ENCODE measurements around the gene AKR1C1.
"Not testable (repeated sequence)": the region's sequence is repeated elsewhere in the genome, so short reads cannot be mapped to it uniquely, and the experiment has no call there.

Gene AKR1C1

GRCh38 chr10:4947635-4948596 lies 15.3 kb upstream of the AKR1C1 start:
- Histone ChIP-seq H3K9me3 (ENCODE audit: control insufficient read depth, low read length) (no peaks in the 10 kb centered on the region), H3K36me3 (ENCODE audit: control insufficient read depth, insufficient read depth, low read length) (no peaks in the 10 kb centered on the region), H3K4me1 (no peaks in the 10 kb centered on the region), H2AFZ (no peak overlapping the region), H3K79me2 (no peaks in the 10 kb centered on the region), H3K4me3 (ENCODE audit: low read depth, low read length) (no peak overlapping the region), H3K27me3 (ENCODE audit: control insufficient read depth, insufficient read depth, low read length) (no peaks in the 10 kb centered on the region), H3K4me2 (ENCODE audit: low read length) (no peak overlapping the region), H3K9ac (no peak overlapping the region), H3K27ac (no peak overlapping the region)
- no peak for TF ChIP-seq CTCF (IDR thresholded peaks at IDR 0.05)

GRCh38 chr10:4951512-4952162 lies 11.6 kb upstream of the AKR1C1 start:
- not testable (repeated sequence) for H3K4me2 ChIP-seq (ENCODE audit: low read length); H3K9me3 ChIP-seq (ENCODE audit: control insufficient read depth, low read length); H3K27me3 ChIP-seq (ENCODE audit: control insufficient read depth, insufficient read depth, low read length); H2AFZ ChIP-seq; H3K36me3 ChIP-seq (ENCODE audit: control insufficient read depth, insufficient read depth, low read length); H3K79me2 ChIP-seq; H3K4me1 ChIP-seq; H3K27ac ChIP-seq; H3K9ac ChIP-seq; H3K4me3 ChIP-seq (ENCODE audit: low read depth, low read length)

GRCh38 chr10:4953405-4953804 lies 9.8 kb upstream of the AKR1C1 start:
- TF ChIP-seq CTCF (IDR thresholded peaks at IDR 0.05), result no peak
- no peaks in the 10 kb centered on the region for H3K27me3 ChIP-seq (ENCODE audit: control insufficient read depth, insufficient read depth, low read length)
- no peaks in the 10 kb centered on the region for H3K9me3 ChIP-seq (ENCODE audit: control insufficient read depth, low read length)
- no peak overlapping the region for H3K4me3 ChIP-seq (ENCODE audit: low read depth, low read length)
- no peak overlapping the region for H3K4me2 ChIP-seq (ENCODE audit: low read length)
- H3K36me3 ChIP-seq (ENCODE audit: control insufficient read depth, insufficient read depth, low read length), result no peaks in the 10 kb centered on the region
- no peak overlapping the region for H2AFZ ChIP-seq
- H3K79me2 ChIP-seq, result no peaks in the 10 kb centered on the region
- no peaks in the 10 kb centered on the region for H3K4me1 ChIP-seq
- H3K27ac ChIP-seq, result no peak overlapping the region
- H3K9ac ChIP-seq, result no peak overlapping the region

- not testable (repeated sequence) for H3K4me2 ChIP-seq (ENCODE audit: low read length); H3K27me3 ChIP-seq (ENCODE audit: control insufficient read depth, insufficient read depth, low read length); H3K36me3 ChIP-seq (ENCODE audit: control insufficient read depth, insufficient read depth, low read length); H3K27ac ChIP-seq; H2AFZ ChIP-seq; H3K79me2 ChIP-seq; H3K9me3 ChIP-seq (ENCODE audit: control insufficient read depth, low read length); H3K4me1 ChIP-seq; H3K4me3 ChIP-seq (ENCODE audit: low read depth, low read length); H3K9ac ChIP-seq
Measured at GRCh38 chr10:4956088-4956487, 7.1 kb upstream of the AKR1C1 start.

GRCh38 chr10:4956955-4957645 lies 6.1 kb upstream of the AKR1C1 start:
- not testable (repeated sequence) for H3K4me1 ChIP-seq; H3K27me3 ChIP-seq (ENCODE audit: control insufficient read depth, insufficient read depth, low read length); H3K9ac ChIP-seq; H3K79me2 ChIP-seq; H3K36me3 ChIP-seq (ENCODE audit: control insufficient read depth, insufficient read depth, low read length); H2AFZ ChIP-seq; H3K9me3 ChIP-seq (ENCODE audit: control insufficient read depth, low read length); H3K4me3 ChIP-seq (ENCODE audit: low read depth, low read length); H3K27ac ChIP-seq; H3K4me2 ChIP-seq (ENCODE audit: low read length)

GRCh38 chr10:4961558-4961957 lies 1.7 kb upstream of the AKR1C1 start:
- H3K4me1 ChIP-seq; H3K4me3 ChIP-seq (ENCODE audit: low read depth, low read length); H2AFZ ChIP-seq; H3K36me3 ChIP-seq (ENCODE audit: control insufficient read depth, insufficient read depth, low read length); H3K9ac ChIP-seq; H3K79me2 ChIP-seq; H3K4me2 ChIP-seq (ENCODE audit: low read length); H3K27ac ChIP-seq; H3K27me3 ChIP-seq (ENCODE audit: control insufficient read depth, insufficient read depth, low read length); H3K9me3 ChIP-seq (ENCODE audit: control insufficient read depth, low read length): not testable (repeated sequence)

- H3K4me3 ChIP-seq (ENCODE audit: low read depth, low read length); H3K27ac ChIP-seq; H3K36me3 ChIP-seq (ENCODE audit: control insufficient read depth, insufficient read depth, low read length); H3K79me2 ChIP-seq; H3K4me2 ChIP-seq (ENCODE audit: low read length); H2AFZ ChIP-seq; H3K4me1 ChIP-seq; H3K9ac ChIP-seq; H3K9me3 ChIP-seq (ENCODE audit: control insufficient read depth, low read length); H3K27me3 ChIP-seq (ENCODE audit: control insufficient read depth, insufficient read depth, low read length): not testable (repeated sequence)
Measured at GRCh38 chr10:4962308-4962707, 907 bp upstream of the AKR1C1 start.

GRCh38 chr10:4963815-4964154 lies 570 bp downstream of the AKR1C1 start:
- H3K9me3 ChIP-seq (ENCODE audit: control insufficient read depth, low read length); H3K79me2 ChIP-seq; H3K27me3 ChIP-seq (ENCODE audit: control insufficient read depth, insufficient read depth, low read length); H2AFZ ChIP-seq; H3K4me1 ChIP-seq; H3K4me3 ChIP-seq (ENCODE audit: low read depth, low read length); H3K9ac ChIP-seq; H3K4me2 ChIP-seq (ENCODE audit: low read length); H3K36me3 ChIP-seq (ENCODE audit: control insufficient read depth, insufficient read depth, low read length); H3K27ac ChIP-seq: not testable (repeated sequence)

GRCh38 chr10:4965763-4966162 lies 2.5 kb downstream of the AKR1C1 start:
- not testable (repeated sequence) for H3K4me2 ChIP-seq (ENCODE audit: low read length); H3K9ac ChIP-seq; H3K79me2 ChIP-seq; H3K4me3 ChIP-seq (ENCODE audit: low read depth, low read length); H3K36me3 ChIP-seq (ENCODE audit: control insufficient read depth, insufficient read depth, low read length); H3K9me3 ChIP-seq (ENCODE audit: control insufficient read depth, low read length); H3K27me3 ChIP-seq (ENCODE audit: control insufficient read depth, insufficient read depth, low read length); H2AFZ ChIP-seq; H3K27ac ChIP-seq; H3K4me1 ChIP-seq
